Right lobe of liver (tissue), 4 donors: Measurements from ENCODE around the gene C11orf21.

Experiments
- CTCF ChIP-seq, 4 donors: fragments of 200-600 bp in 3 of 4; fragments of 450-650 bp in 1 of 4; IDR thresholded peaks; one replicate each; pipeline versions ENCODE4 v1.5.1 to v1.8.0; 2016 to 2022; ENCODE audit warnings: antibody characterized with exemption in 4 of 4, mild to moderate bottlenecking in 2 of 4
- POLR2A ChIP-seq: fragments of 450-650 bp; IDR thresholded peaks from one replicate; pipeline ENCODE4 v1.6.1; 2017; ENCODE audit warnings: antibody characterized with exemption, mild to moderate bottlenecking
- donor health status: DM: no; HTN: no; CAD: no.
- donor health status: DM: no; HTN: no; CAD: no.
- donor health status: DM: no; HTN: yes; CAD: no.

- TF ChIP-seq CTCF (IDR thresholded peaks at IDR 0.05) = no peak
- TF ChIP-seq POLR2A = no peak
Observed at GRCh38 chr11:2293531-2293971, 8.2 kb downstream of the C11orf21 start.
